GM20000 (cell line): ENCODE measurements around the gene ZNF132.
A peak's percentile ranks its signal among the peaks of the same experiment; 100 is the strongest.

Source experiments
- DNase-seq: peaks from one replicate; pipeline ENCODE4 v3.0.0; 2012; ENCODE audit warnings: low spot score
- TF ChIP-seq, protein P1 (sequence below): IDR thresholded peaks from 2 replicates; pipeline ENCODE4 v1.5.1; 2012; ENCODE audit warnings: mild to moderate bottlenecking, control low read depth; ENCODE audit errors: extremely low read depth, missing control alignments

The ZNF132 gene

DNA sequence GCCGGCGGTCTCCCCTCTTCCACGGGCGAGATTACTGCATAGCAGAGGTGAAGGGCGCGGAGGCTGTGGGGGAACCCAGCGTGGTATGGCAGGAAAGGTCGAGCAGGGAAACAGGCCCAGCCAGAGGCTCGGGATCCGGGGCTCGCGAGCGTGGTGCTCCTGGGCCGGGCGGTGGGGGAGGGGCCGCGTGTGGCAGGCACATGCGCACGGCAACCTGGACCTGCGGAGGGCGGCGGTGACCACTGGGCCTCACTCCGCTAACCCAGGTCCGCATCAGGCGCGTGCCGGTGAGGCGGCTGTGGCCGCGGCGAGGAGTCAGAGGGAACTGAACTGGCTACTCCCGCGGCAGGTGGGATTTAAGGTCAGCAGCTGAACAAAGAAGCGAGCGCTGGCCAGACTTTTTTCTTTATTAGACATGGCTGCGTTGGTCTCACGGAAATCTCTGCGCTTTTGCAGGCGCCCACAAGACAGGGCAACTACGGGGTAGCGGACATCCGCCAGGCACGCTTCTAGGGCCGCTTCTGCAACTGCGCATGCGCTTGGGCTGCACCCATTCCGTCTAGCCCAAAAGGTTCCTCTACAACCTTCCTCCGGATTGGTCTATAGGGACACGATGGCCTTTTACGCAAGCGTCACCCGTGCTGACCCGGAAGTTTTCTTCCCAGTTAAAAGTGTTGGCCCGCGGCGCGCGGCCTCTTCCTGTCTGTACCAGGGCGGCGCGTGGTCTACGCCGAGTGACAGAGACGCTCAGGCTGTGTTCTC, 53.2 kb downstream of the ZNF132 start, which contains the start of gene RPS5:
Gene RPS5 (plus strand): TSS at position 694 of the 762 bp plus-strand sequence. CDS start 869 bp downstream, outside the sequence.
- TF ChIP-seq, protein P1, sequence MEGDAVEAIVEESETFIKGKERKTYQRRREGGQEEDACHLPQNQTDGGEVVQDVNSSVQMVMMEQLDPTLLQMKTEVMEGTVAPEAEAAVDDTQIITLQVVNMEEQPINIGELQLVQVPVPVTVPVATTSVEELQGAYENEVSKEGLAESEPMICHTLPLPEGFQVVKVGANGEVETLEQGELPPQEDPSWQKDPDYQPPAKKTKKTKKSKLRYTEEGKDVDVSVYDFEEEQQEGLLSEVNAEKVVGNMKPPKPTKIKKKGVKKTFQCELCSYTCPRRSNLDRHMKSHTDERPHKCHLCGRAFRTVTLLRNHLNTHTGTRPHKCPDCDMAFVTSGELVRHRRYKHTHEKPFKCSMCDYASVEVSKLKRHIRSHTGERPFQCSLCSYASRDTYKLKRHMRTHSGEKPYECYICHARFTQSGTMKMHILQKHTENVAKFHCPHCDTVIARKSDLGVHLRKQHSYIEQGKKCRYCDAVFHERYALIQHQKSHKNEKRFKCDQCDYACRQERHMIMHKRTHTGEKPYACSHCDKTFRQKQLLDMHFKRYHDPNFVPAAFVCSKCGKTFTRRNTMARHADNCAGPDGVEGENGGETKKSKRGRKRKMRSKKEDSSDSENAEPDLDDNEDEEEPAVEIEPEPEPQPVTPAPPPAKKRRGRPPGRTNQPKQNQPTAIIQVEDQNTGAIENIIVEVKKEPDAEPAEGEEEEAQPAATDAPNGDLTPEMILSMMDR, result no peak
- DNase-seq, result peak; percentile 99

DNA sequence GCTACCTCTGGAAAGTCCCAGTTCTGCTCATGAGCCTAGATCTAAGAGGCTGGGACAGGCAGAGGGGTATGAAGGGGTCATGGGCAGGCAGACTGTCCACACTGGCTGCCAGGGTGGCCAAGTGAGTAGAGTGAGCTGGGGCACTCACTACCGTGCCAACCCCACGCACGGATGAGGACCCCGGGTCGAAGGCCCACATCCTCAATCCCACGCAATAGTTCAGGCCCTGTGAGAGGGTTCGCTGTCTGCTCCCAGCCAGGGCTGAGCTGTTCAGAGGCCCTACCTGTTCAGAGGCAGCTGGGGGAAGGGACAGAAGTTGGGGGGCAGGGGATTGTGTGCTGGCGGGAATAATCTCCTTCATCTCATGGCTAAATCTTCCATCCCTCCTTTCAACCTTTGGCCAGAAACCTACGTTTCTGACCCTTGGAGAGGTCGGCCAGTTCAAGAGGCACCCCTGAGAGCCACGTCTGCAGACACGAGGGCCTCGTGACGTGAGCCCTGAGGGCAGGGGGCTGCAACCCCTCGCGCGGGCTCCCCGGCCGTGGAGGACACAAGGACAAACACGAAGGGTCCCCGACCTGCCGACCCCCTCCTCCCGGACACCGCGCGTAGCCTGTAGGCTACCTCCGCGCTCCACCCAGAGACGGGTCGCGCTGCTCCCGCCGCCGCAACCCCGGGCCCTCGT, 53.9 kb downstream of the ZNF132 start:
- TF ChIP-seq, protein P1, result no peak
- no peak for DNase-seq

DNA sequence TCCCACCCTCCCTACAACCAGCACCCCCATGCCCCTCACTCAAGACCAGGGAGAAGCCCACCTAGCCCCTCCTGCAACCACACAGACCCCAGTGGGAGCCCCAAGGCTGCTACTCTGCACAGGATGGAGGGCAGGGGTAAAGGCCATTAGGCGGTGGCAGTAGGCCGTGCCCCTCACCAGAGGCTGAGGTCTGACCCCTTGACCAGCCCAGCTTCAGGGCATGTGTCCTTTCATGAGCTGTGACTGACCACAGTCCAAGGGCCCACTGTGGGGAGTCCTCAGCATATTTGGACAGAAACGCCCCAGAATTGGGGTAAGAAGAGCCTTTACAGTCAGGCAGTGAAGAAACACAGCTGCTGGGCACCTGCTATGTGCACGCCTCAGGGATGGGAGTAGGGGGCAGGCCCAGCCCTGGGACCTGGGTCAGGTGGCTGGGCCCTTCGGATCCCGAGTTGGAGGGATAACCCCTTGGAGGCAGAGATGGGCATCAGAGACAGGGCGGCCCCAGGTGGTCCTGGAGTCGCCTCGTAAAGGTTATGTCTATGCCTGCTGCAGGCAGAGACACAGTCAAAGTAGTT, 54.6 kb downstream of the ZNF132 start:
- TF ChIP-seq, protein P1, result no peak
- DNase-seq, result no peak

DNA sequence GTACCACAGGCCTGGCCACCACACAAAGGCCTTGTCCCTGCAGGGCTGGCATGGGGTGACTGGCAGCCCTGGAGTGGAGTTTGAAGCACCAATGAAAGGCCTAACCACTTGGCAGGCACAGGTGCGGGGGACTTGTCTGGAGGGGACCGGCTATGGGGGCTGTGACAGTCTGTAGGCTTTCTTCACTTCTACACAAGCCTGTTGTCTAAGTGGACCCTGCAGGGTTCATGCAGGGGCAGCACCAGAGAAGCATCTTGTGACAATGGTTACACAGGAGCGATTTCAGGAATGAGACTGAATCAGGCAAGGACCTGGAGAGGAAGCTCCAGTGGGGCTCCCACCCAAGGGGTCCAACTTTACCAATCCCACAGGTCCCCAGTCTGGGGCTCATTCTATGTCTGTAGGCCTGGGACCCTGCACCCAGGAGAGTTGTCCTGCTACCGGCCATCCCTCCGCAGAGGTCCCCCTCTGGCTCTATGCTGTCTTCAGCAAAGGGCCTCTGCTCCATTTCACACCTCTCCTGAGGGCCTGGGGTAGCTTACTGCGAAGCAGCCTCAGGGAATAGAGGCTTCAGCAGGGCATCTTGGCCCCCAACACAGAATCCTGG, 56.9 kb downstream of the ZNF132 start:
- TF ChIP-seq, protein P1, result no peak
- DNase-seq, result no peak
